WERI-Rb-1 (cell line): ENCODE data around the gene NIPAL3.

Experiments used
- DNase-seq: peaks from one replicate; pipeline ENCODE4 v3.0.0-alpha.2; 2020
- H3K27ac ChIP-seq: fragments of 250-450 bp; sonication (Bioruptor Pico); 2 replicates; pipeline ENCODE4 v1.5.1; 2020; ENCODE audit warnings: mild to moderate bottlenecking, moderate library complexity
- H3K27me3 ChIP-seq: fragments of 250-450 bp; sonication (Bioruptor Pico); 2 replicates; pipeline ENCODE4 v1.5.1; 2021; ENCODE audit warnings: mild to moderate bottlenecking, low read depth, moderate library complexity; ENCODE audit not compliant: insufficient read depth, severe bottlenecking
- H3K36me3 ChIP-seq: fragments of 250-450 bp; sonication (Bioruptor Pico); 2 replicates; pipeline ENCODE4 v1.5.1; 2020; ENCODE audit warnings: mild to moderate bottlenecking, moderate library complexity
- H3K4me3 ChIP-seq: 2 replicates; pipeline ENCODE4 v1.5.1; 2011; ENCODE audit warnings: low read depth, mild to moderate bottlenecking, control low read depth, low read length
- H3K9me3 ChIP-seq: fragments of 250-450 bp; sonication (Bioruptor Pico); 2 replicates; pipeline ENCODE4 v1.5.1; 2021; ENCODE audit warnings: mild to moderate bottlenecking, moderate library complexity; ENCODE audit not compliant: severe bottlenecking
- TF ChIP-seq, protein P1 (sequence below): IDR thresholded peaks from 2 replicates; pipeline ENCODE4 v1.5.1; 2011; ENCODE audit warnings: low read depth, mild to moderate bottlenecking, control low read depth, inconsistent platforms, low read length

Gene NIPAL3

DNA sequence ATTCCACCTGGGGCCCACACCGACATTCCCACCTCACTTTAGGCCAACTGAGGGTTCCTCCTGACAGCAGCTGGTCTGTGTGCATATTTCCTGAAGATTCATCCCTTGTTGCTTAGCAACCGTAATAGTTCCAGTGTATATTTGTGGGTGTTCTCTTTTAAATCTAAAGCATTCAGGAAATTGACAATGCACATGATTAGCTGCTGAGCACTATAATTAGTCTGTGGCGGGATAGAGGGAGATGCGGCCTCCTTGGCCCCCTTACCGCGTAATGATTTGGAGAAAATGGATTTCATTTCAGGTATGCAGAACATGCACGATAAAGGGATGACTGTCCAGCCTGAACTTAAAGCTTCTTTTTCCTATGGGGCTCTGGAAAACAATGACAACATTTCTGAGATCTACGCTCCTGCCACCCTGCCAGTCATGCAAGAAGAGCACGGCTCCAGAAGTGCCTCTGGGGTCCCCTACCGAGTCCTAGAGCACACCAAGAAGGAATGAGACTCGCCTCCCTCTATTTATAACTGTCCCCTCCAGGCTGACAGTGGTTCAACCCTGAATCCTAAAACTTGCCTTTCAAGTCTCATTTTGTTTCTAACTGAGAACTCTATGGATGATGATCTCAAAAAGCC, 53.2 kb downstream of the NIPAL3 start:
- Histone ChIP-seq H3K9me3 (no peaks in the 10 kb centered on the region), H3K36me3 (peaks cover 3% of the 10 kb centered on the region), H3K4me3 (no peak overlapping the region), H3K27me3 (no peaks in the 10 kb centered on the region), H3K27ac (no peak overlapping the region)
- no peak for DNase-seq
- TF ChIP-seq, protein P1, sequence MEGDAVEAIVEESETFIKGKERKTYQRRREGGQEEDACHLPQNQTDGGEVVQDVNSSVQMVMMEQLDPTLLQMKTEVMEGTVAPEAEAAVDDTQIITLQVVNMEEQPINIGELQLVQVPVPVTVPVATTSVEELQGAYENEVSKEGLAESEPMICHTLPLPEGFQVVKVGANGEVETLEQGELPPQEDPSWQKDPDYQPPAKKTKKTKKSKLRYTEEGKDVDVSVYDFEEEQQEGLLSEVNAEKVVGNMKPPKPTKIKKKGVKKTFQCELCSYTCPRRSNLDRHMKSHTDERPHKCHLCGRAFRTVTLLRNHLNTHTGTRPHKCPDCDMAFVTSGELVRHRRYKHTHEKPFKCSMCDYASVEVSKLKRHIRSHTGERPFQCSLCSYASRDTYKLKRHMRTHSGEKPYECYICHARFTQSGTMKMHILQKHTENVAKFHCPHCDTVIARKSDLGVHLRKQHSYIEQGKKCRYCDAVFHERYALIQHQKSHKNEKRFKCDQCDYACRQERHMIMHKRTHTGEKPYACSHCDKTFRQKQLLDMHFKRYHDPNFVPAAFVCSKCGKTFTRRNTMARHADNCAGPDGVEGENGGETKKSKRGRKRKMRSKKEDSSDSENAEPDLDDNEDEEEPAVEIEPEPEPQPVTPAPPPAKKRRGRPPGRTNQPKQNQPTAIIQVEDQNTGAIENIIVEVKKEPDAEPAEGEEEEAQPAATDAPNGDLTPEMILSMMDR = no peak

GRCh38 chr1:24470592-24470991, 55.0 kb downstream of the NIPAL3 start:
- Histone ChIP-seq H3K27me3 (no peaks in the 10 kb centered on the region), H3K27ac (no peak overlapping the region), H3K9me3 (no peaks in the 10 kb centered on the region), H3K4me3 (no peak overlapping the region), H3K36me3 (no peaks in the 10 kb centered on the region)
- no peak for DNase-seq
- TF ChIP-seq, protein P1 = no peak

DNA sequence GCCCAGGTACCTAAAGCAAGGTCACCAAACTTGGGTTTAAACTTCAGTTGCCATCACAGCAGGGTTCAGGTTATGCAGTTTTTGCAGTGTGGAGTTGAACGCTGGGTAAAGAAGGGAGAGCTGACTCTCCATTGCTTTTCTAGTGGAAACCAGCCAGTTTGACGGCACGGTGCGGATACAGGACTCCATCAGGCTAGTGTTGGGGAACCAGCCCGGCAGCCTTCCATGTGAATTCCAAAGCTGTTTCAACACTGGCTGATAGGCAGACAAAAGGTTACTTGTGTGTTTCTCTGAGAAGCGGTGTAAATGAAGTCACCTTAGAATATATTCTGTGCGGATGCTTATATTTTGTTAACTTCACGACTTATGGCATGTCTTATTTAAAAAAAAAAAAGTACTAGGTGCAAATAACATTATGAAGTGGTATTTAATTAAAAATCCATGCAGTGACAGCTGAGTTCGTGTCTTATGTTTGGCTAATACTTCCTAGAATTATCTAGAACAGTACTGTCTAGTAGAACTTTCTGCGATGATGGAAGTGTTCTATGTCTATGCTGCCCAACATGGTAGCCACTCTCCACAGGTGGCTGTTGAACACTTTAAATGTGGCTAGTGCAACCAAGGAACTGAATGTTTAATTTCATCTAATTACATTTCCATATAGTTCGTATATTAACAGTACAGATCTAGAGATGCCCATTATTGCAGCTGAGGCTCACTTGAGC, 57.1 kb downstream of the NIPAL3 start:
- TF ChIP-seq, protein P1 = no peak
- no peak overlapping the region for H3K4me3 ChIP-seq

GRCh38 chr1:24474193-24474592, 58.6 kb downstream of the NIPAL3 start:
- H3K9me3 ChIP-seq = no peaks in the 10 kb centered on the region
- no peaks in the 10 kb centered on the region for H3K27me3 ChIP-seq
- H3K4me3 ChIP-seq = no peak overlapping the region
- TF ChIP-seq, protein P1 = no peak
- no peak overlapping the region for H3K27ac ChIP-seq
- DNase-seq = no peak
- H3K36me3 ChIP-seq = no peaks in the 10 kb centered on the region

More for the DNA sequence above, 57.1 kb downstream of the NIPAL3 start:
- Histone ChIP-seq H3K36me3 (no peaks in the 10 kb centered on the region), H3K27ac (no peak overlapping the region), H3K27me3 (no peaks in the 10 kb centered on the region), H3K9me3 (no peaks in the 10 kb centered on the region)
- no peak for DNase-seq

- TF ChIP-seq, protein P1 = no peak
- H3K4me3 ChIP-seq = no peak overlapping the region
- no peaks in the 10 kb centered on the region for H3K36me3 ChIP-seq
- DNase-seq = no peak
- no peak overlapping the region for H3K27ac ChIP-seq
- no peaks in the 10 kb centered on the region for H3K9me3 ChIP-seq
- H3K27me3 ChIP-seq = no peaks in the 10 kb centered on the region
These were observed 60.1 kb downstream of the NIPAL3 start for GRCh38 chr1:24475700-24476099.

DNA sequence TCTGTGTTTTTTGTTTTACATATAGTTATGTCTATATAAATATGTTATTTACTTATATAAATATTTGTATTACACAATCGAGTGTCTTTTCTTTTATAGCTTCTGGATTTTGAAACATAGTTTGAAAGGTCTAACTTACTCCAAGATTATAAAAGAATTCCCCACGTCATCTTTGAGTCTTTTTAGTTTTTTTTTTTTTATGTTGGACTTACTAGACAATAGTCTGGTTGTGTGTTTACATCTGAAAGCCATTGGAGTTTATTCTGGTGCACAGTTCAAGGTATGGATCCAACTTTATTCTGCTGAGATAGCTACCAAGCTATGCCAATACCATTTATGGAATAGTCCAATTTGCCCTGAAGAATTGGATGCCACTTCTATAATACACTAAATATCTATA, 61.0 kb downstream of the NIPAL3 start:
- no peak for DNase-seq
- H3K9me3 ChIP-seq = no peaks in the 10 kb centered on the region
- no peaks in the 10 kb centered on the region for H3K36me3 ChIP-seq
- H3K27ac ChIP-seq = no peak overlapping the region
- no peaks in the 10 kb centered on the region for H3K27me3 ChIP-seq
- TF ChIP-seq, protein P1 = no peak
- H3K4me3 ChIP-seq = no peak overlapping the region
